ENCODE data around the gene MIOX. TPM values are rescaled to one million over a fixed set of nuclear protein-coding genes. Genes with fewer than 3 reads are reported as not detected.
A peak's percentile ranks its signal among the peaks of the same experiment; 100 is the strongest.

Gene MIOX
- total and polyA plus RNA-seq, 9 of the 15 experiments (the other 6 are each of a cell fraction or from before 2014, with no cell fraction given) = 0.08 TPM; not detected in 8

GRCh38 chr22:50498322-50498890 is 11.7 kb downstream of the MIOX start (continued):
- TF ChIP-seq ERF (CRISPR knock-in tag; IDR thresholded peaks at IDR 0.05) (no peak), MEF2A (IDR thresholded peaks at IDR 0.05; ENCODE audit: control insufficient read depth, low read depth, low read length) (no peak), NBN (IDR thresholded peaks at IDR 0.05; ENCODE audit: low read depth) (peak; percentile 44; the same call in 1 of the 2 replicates), BCOR (IDR thresholded peaks at IDR 0.05) (no peak), MTA2 (IDR thresholded peaks at IDR 0.05; ENCODE audit: low read depth) (no peak), GTF2F1 (IDR thresholded peaks at IDR 0.05; ENCODE audit: low read depth, low read length) (no peak), NCOA4 (IDR thresholded peaks at IDR 0.05; ENCODE audit: partially characterized antibody) (no peak), ZKSCAN3 (CRISPR knock-in tag; IDR thresholded peaks at IDR 0.05) (no peak), EWSR1 (IDR thresholded peaks at IDR 0.05; ENCODE audit: borderline replicate concordance, low read depth, partially characterized antibody) (no peak), PATZ1 (CRISPR knock-in tag; IDR thresholded peaks at IDR 0.05; ENCODE audit: borderline replicate concordance) (no peak), ZSCAN32 (CRISPR knock-in tag; IDR thresholded peaks at IDR 0.05) (no peak), MEIS2 (IDR thresholded peaks at IDR 0.05; ENCODE audit: partially characterized antibody) (no peak), JUN (IDR thresholded peaks at IDR 0.05; ENCODE audit: borderline replicate concordance, low read depth, low read length) (no peak), JUN (CRISPR knock-in tag; IDR thresholded peaks at IDR 0.05; ENCODE audit: borderline replicate concordance) (no peak), CEBPG (CRISPR knock-in tag; IDR thresholded peaks at IDR 0.05) (no peak), CEBPG (tag; conservative IDR thresholded peaks at IDR 0.05 in 1 of 2, IDR thresholded peaks at IDR 0.05 in 1 of 2) (no peak), ATF7 (IDR thresholded peaks at IDR 0.05) (peak; percentile 60; the same call in 1 of the 2 replicates), NKRF (IDR thresholded peaks at IDR 0.05; ENCODE audit: borderline replicate concordance) (no peak), ZNF436 (CRISPR knock-in tag; IDR thresholded peaks at IDR 0.05) (no peak), POLR3A (IDR thresholded peaks at IDR 0.05; ENCODE audit: borderline replicate concordance, extremely low read depth, insufficient read depth, insufficient read length) (no peak), NEUROD1 (IDR thresholded peaks at IDR 0.05; ENCODE audit: borderline replicate concordance, low read depth, low read length, partially characterized antibody) (no peak), KLF16 (IDR thresholded peaks at IDR 0.05) (no peak), SMARCA4 (IDR thresholded peaks at IDR 0.05) (no peak), JUNB (CRISPR knock-in tag; conservative IDR thresholded peaks at IDR 0.05) (no peak), MED1 (CRISPR knock-in tag; IDR thresholded peaks at IDR 0.05; ENCODE audit: borderline replicate concordance) (no peak), NR1H2 (CRISPR knock-in tag; IDR thresholded peaks at IDR 0.05) (no peak), KLF6 (CRISPR knock-in tag; IDR thresholded peaks at IDR 0.05; ENCODE audit: borderline replicate concordance) (no peak), ZNF224 (CRISPR knock-in tag; IDR thresholded peaks at IDR 0.05) (no peak), TCF3 (CRISPR knock-in tag; IDR thresholded peaks at IDR 0.05) (peak; percentile 23; the same call in 1 of the 2 replicates)
